A549 (cell line): Measurements from ENCODE around the gene DUOX2. TPM values are rescaled to one million over a fixed set of nuclear protein-coding genes. Genes with fewer than 3 reads are reported as not detected.

ENCODE experiments used
- ATAC-seq, 2 experiments: fragments of 200-7000 bp in 1 of 2; fragments of >200 bp in 1 of 2; cut with Nextera tagmentation in 1 of 2; cut with Tn5 transposase in 1 of 2; 3 replicates each; pipeline versions ENCODE4 v1.8.0 to v1.9.1; 2018 to 2020; ENCODE audit warnings: mild to moderate bottlenecking in 1 of 2, moderate library complexity in 1 of 2
- CTCF ChIA-PET: fragments of 300-600 bp; sonication (Branson Sonifier 250); formaldehyde crosslinking; extraction: SDS; loops from one replicate; lab custom pipeline; 2021; ENCODE audit warnings: antibody characterized with exemption, inconsistent platforms; lab: Yijun Ruan, JAX
- POLR2A ChIA-PET: fragments of 350-600 bp; formaldehyde crosslinking; extraction: SDS; loops from one replicate; lab custom pipeline; 2021; ENCODE audit warnings: antibody characterized with exemption, inconsistent platforms; lab: Yijun Ruan, JAX
- DNase-seq, 2 experiments: peaks; one replicate each; pipeline versions ENCODE4 v3.0.0 to v3.0.0-alpha.2; 2011 to 2016; ENCODE audit warnings: low read depth in 1 of 2, low spot score in 1 of 2
- FAIRE-seq: peaks from 2 replicates; lab custom pipeline; 2011; peaks lifted over from hg19 to GRCh38; lab: Jason Lieb, UNC
- H3K27ac ChIP-seq, 2 experiments: fragments of >200 bp; sonication (Bioruptor Twin); formaldehyde crosslinking; 3 replicates each; pipeline ENCODE4 v1.5.1; 2016 to 2017
- H3K4me1 ChIP-seq: fragments of >200 bp; sonication (Bioruptor Twin); formaldehyde crosslinking; 3 replicates; pipeline ENCODE4 v1.6.1; 2016
- H3K4me2 ChIP-seq: fragments of >200 bp; sonication (Bioruptor Twin); formaldehyde crosslinking; 3 replicates; pipeline ENCODE4 v1.6.1; 2016
- H3K4me3 ChIP-seq: fragments of >200 bp; sonication (Bioruptor Twin); formaldehyde crosslinking; 3 replicates; pipeline ENCODE4 v1.5.1; 2016
- H3K9me3 ChIP-seq: fragments of >200 bp; sonication (Bioruptor Twin); formaldehyde crosslinking; 3 replicates; pipeline ENCODE4 v1.6.1; 2016
- ATOH8 ChIP-seq: fragments of 250-450 bp; sonication (Bioruptor Pico); IDR thresholded peaks from 2 replicates; pipeline ENCODE4 v1.5.0; 2020; ENCODE audit warnings: low read depth, mild to moderate bottlenecking, moderate library complexity
- CTCF ChIP-seq: fragments of >200 bp; sonication (Bioruptor Twin); formaldehyde crosslinking; IDR thresholded peaks from 3 replicates; pipeline ENCODE4 v1.5.1; 2016
- EHF ChIP-seq: fragments of 250-450 bp; sonication (Bioruptor Pico); IDR thresholded peaks from 2 replicates; pipeline ENCODE4 v1.5.0; 2020; ENCODE audit warnings: mild to moderate bottlenecking
- EHMT2 ChIP-seq: fragments of 200-600 bp; sonication (generic); IDR thresholded peaks from 2 replicates; pipeline ENCODE4 v1.6.1; 2016; ENCODE audit warnings: antibody characterized with exemption, low read depth, mild to moderate bottlenecking, moderate library complexity
- ESRRA ChIP-seq: fragments of 150-350 bp; IDR thresholded peaks from 2 replicates; pipeline ENCODE4 v1.6.1; 2014; ENCODE audit warnings: mild to moderate bottlenecking, low read length, borderline replicate concordance
- FOSB ChIP-seq: fragments of 250-450 bp; sonication (Bioruptor Pico); IDR thresholded peaks from 2 replicates; pipeline ENCODE4 v1.5.0; 2020; ENCODE audit warnings: mild to moderate bottlenecking, moderate library complexity
- FOSL2 ChIP-seq, 2 experiments: fragments of 450-650 bp in 1 of 2; fragments of >200 bp in 1 of 2; sonication (Bioruptor Twin) in 1 of 2; formaldehyde crosslinking; IDR thresholded peaks; 2 replicates each; pipeline versions ENCODE4 v1.5.0 to v1.6.1; 2016 to 2020; ENCODE audit warnings: mild to moderate bottlenecking in 1 of 2, moderate library complexity in 1 of 2
- FOXS1 ChIP-seq: fragments of 250-450 bp; sonication (Bioruptor Pico); IDR thresholded peaks from 2 replicates; pipeline ENCODE4 v1.5.0; 2020; ENCODE audit warnings: mild to moderate bottlenecking, moderate library complexity
- HMGXB4 ChIP-seq: fragments of 250-450 bp; sonication (Bioruptor Pico); IDR thresholded peaks from 2 replicates; pipeline ENCODE4 v1.5.0; 2021; ENCODE audit warnings: mild to moderate bottlenecking, moderate library complexity, borderline replicate concordance
- HOXB13 ChIP-seq: fragments of 250-450 bp; sonication (Bioruptor Pico); IDR thresholded peaks from 2 replicates; pipeline ENCODE4 v1.5.0; 2020; ENCODE audit warnings: low read depth, mild to moderate bottlenecking, moderate library complexity
- HOXB5 ChIP-seq: fragments of 250-450 bp; sonication (Bioruptor Pico); IDR thresholded peaks from 2 replicates; pipeline ENCODE4 v1.5.0; 2020; ENCODE audit warnings: mild to moderate bottlenecking, moderate library complexity
- KDM1A ChIP-seq: fragments of 200-600 bp; sonication (generic); IDR thresholded peaks from 2 replicates; pipeline ENCODE4 v1.6.1; 2016; ENCODE audit warnings: low read depth, mild to moderate bottlenecking
- MAX ChIP-seq: IDR thresholded peaks from 2 replicates; pipeline ENCODE4 v1.6.1; 2012
- NPAS2 ChIP-seq: fragments of 250-450 bp; sonication (Bioruptor Pico); IDR thresholded peaks from 2 replicates; pipeline ENCODE4 v1.8.0; 2022; ENCODE audit warnings: mild to moderate bottlenecking, moderate library complexity, borderline replicate concordance
- PHF8 ChIP-seq: fragments of 200-600 bp; sonication (generic); IDR thresholded peaks from 2 replicates; pipeline ENCODE4 v1.6.1; 2016; ENCODE audit warnings: low read depth, mild to moderate bottlenecking, antibody characterized with exemption, moderate library complexity, borderline replicate concordance
- POLR2AphosphoS2 ChIP-seq: conservative IDR thresholded peaks from 2 replicates; pipeline ENCODE4 v1.6.1; 2012; ENCODE audit warnings: low read length, improper control_type of control experiment, inconsistent platforms
- RAD21 ChIP-seq, 2 experiments: fragments of >200 bp in 1 of 2; sonication (Bioruptor Twin) in 1 of 2; formaldehyde crosslinking in 1 of 2; IDR thresholded peaks in 1 of 2; conservative IDR thresholded peaks in 1 of 2; 2 replicates in 1 of 2; 3 replicates in 1 of 2; pipeline ENCODE4 v1.6.1; 2012 to 2018; ENCODE audit warnings: inconsistent platforms in 1 of 2
- RFX5 ChIP-seq: fragments of 450-650 bp; IDR thresholded peaks from 2 replicates; pipeline ENCODE4 v1.7.1; 2014; ENCODE audit warnings: antibody characterized with exemption, mild to moderate bottlenecking, moderate library complexity
- RNF2 ChIP-seq: fragments of 200-600 bp; sonication (generic); IDR thresholded peaks from 2 replicates; pipeline ENCODE4 v1.6.1; 2016; ENCODE audit warnings: low read depth, mild to moderate bottlenecking, antibody characterized with exemption, moderate library complexity, borderline replicate concordance
- SMC3 ChIP-seq: fragments of >200 bp; sonication (Bioruptor Twin); formaldehyde crosslinking; IDR thresholded peaks from 3 replicates; pipeline ENCODE4 v1.6.1; 2018; ENCODE audit warnings: inconsistent platforms
- SREBF2 ChIP-seq: fragments of 450-650 bp; IDR thresholded peaks from 2 replicates; pipeline ENCODE4 v1.6.1; 2014; ENCODE audit warnings: mild to moderate bottlenecking, moderate library complexity
- USF2 ChIP-seq: fragments of 450-650 bp; IDR thresholded peaks from 2 replicates; pipeline ENCODE4 v1.6.1; 2014; ENCODE audit warnings: antibody characterized with exemption
- WGBS: methylation state at CpG from one replicate; pipeline ENCODE4 v1.1.6; 2017; ENCODE audit errors: missing lambda C conversion rate; 5-methylcytosine and 5-hydroxymethylcytosine counted together
- polyA plus RNA-seq, 4 experiments: library from polyadenylated mRNA; depleted of rRNA in 3 of 4; stranded (reverse); fragments of >200 nt; fragmentation: RNase III in 1 of 4; extraction: RNeasy Plus Mini Kit Qiagen cat#74134 plus additional on column Dnase treatment in 1 of 4; gene quantifications; 2 replicates in 3 of 4; 3 replicates in 1 of 4; pipeline ENCODE4 v1.2.3, GENCODE V29; 2011 to 2017

Gene DUOX2
- polyA plus RNA-seq, 2 of the 4 experiments (the other 2 are of a cell fraction) = 0.05 to 0.06 TPM

- WGBS = 3% methylated on average over 8 of the region's 14 CpGs
- ATAC-seq (peak; percentile 82 to 94), DNase-seq (peak; percentile 75 to 85), FAIRE-seq (no peak)
- Histone ChIP-seq H3K4me3 (no peak overlapping the region), H3K4me2 (peak overlapping the region; percentile 49; the same call in 2 of the 3 replicates), H3K27ac (no peak overlapping the region), H3K4me1 (peaks cover 13% of the 10 kb centered on the region), H3K9me3 (no peaks in the 10 kb centered on the region)
- ChIA-PET POLR2A (interaction anchor here (0.5 kb wide), 1 partner anchor 20 kb away, joined by 5 read pairs; no protein-coding TSS in a partner anchor), CTCF (interaction anchor here (0.7 to 2.2 kb wide), 30 partner anchors 8 to 161 kb away, joined by 3 to 13 read pairs (median 3); partner anchors contain the start of genes DUOX1 and DUOXA1)
- no peak for TF ChIP-seq FOXS1 (CRISPR knock-in tag)
- TF ChIP-seq NPAS2 = no peak
- no peak for TF ChIP-seq RNF2
- TF ChIP-seq CTCF = peak; percentile 90
- TF ChIP-seq ESRRA = no peak
- peak; percentile 62 to 64 for TF ChIP-seq RAD21 (conservative IDR thresholded peaks at IDR 0.05 in 1 of 2, IDR thresholded peaks at IDR 0.05 in 1 of 2)
- TF ChIP-seq FOSB = no peak
- TF ChIP-seq SMC3 = peak; percentile 69
Observed at GRCh38 chr15:45118131-45118588, 4.2 kb upstream of the DUOX2 start.

- Histone ChIP-seq H3K4me1 (peaks cover 11% of the 10 kb centered on the region), H3K9me3 (no peaks in the 10 kb centered on the region), H3K27ac (no peak overlapping the region), H3K4me3 (no peak overlapping the region), H3K4me2 (peak overlapping the region; percentile 49; the same call in 2 of the 3 replicates)
- ChIA-PET POLR2A (interaction anchor here (0.5 kb wide), 1 partner anchor 19 kb away, joined by 5 read pairs; no protein-coding TSS in a partner anchor), CTCF (interaction anchor here (0.8 to 2.2 kb wide), 27 partner anchors 8 to 161 kb away, joined by 3 to 13 read pairs (median 3); partner anchors contain the start of genes DUOX1 and DUOXA1)
- DNase-seq = no peak
- WGBS = 70% methylated on average over 33 of the region's 33 CpGs
- FAIRE-seq = no peak
- no peak for TF ChIP-seq HOXB13 (CRISPR knock-in tag)
- TF ChIP-seq ATOH8 (CRISPR knock-in tag) = no peak
- no peak for TF ChIP-seq EHMT2
- TF ChIP-seq HOXB5 (CRISPR knock-in tag) = no peak
- no peak for TF ChIP-seq MAX
- TF ChIP-seq RFX5 = no peak
- TF ChIP-seq SREBF2 = no peak
- no peak for TF ChIP-seq USF2
- TF ChIP-seq EHF (CRISPR knock-in tag) = no peak
- no peak for TF ChIP-seq KDM1A
- TF ChIP-seq RAD21 (conservative IDR thresholded peaks at IDR 0.05 in 1 of 2, IDR thresholded peaks at IDR 0.05 in 1 of 2) = no peak
- no peak for TF ChIP-seq HMGXB4 (CRISPR knock-in tag)
- TF ChIP-seq POLR2AphosphoS2 = no peak
- no peak for TF ChIP-seq PHF8
- TF ChIP-seq FOSL2 (IDR thresholded peaks at IDR 0.05) = no peak
- no peak for TF ChIP-seq FOSL2 (CRISPR knock-in tag; IDR thresholded peaks at IDR 0.05)
- ATAC-seq = peak; percentile 4 to 46; a peak in 3 of 6 replicates
Observed at GRCh38 chr15:45117308-45118130, 3.5 kb upstream of the DUOX2 start.
